Keratinocyte (primary cell): ENCODE measurements around the gene CENPP. TPM values are rescaled to one million over a fixed set of nuclear protein-coding genes. Genes with fewer than 3 reads are reported as not detected.

Experiments
- DNase-seq: peaks from one replicate; pipeline ENCODE4 v3.0.0-alpha.2; 2011; ENCODE audit warnings: low read depth, missing footprints, low spot score
- FAIRE-seq: peaks from 2 replicates; lab custom pipeline; 2011; peaks lifted over from hg19 to GRCh38; lab: Jason Lieb, UNC
- H2AFZ ChIP-seq: 2 replicates; pipeline ENCODE4 v1.6.0; 2012; ENCODE audit warnings: low read length, control low read depth, inconsistent platforms; ENCODE audit not compliant: control insufficient read depth
- H3K27ac ChIP-seq: 2 replicates; pipeline ENCODE4 v1.5.1; 2011; ENCODE audit warnings: low read length; ENCODE audit not compliant: control insufficient read depth, insufficient read depth
- H3K27me3 ChIP-seq: 3 replicates; pipeline ENCODE4 v1.6.0; 2011; ENCODE audit warnings: low read length; ENCODE audit not compliant: control insufficient read depth, insufficient read depth; ENCODE audit errors: extremely low read depth
- H3K36me3 ChIP-seq, 2 experiments: 2 replicates in 1 of 2; 3 replicates in 1 of 2; pipeline ENCODE4 v1.5.1; 2011; ENCODE audit warnings: low read length in 2 of 2, mild to moderate bottlenecking in 1 of 2; ENCODE audit not compliant: control insufficient read depth in 2 of 2, insufficient read depth in 2 of 2; ENCODE audit errors: extremely low read depth in 1 of 2
- H3K4me1 ChIP-seq: 3 replicates; pipeline ENCODE4 v1.5.1; 2011; ENCODE audit warnings: low read length; ENCODE audit not compliant: control insufficient read depth, insufficient read depth; ENCODE audit errors: extremely low read depth
- H3K4me2 ChIP-seq: 3 replicates; pipeline ENCODE4 v1.6.0; 2011; ENCODE audit warnings: low read depth, low read length; ENCODE audit not compliant: control insufficient read depth, insufficient read depth; ENCODE audit errors: extremely low read depth
- H3K4me3 ChIP-seq, 3 experiments: fragments of 200-600 bp in 1 of 3; sonication (generic) in 1 of 3; 2 replicates in 2 of 3; 3 replicates in 1 of 3; pipeline ENCODE4 v1.5.1; 2011 to 2016; ENCODE audit warnings: low read length in 3 of 3, mild to moderate bottlenecking in 3 of 3, control low read depth in 2 of 3, inconsistent platforms in 1 of 3, low read depth in 1 of 3, mixed read lengths in 1 of 3, mixed run types in 1 of 3, moderate library complexity in 1 of 3; ENCODE audit not compliant: control insufficient read depth in 2 of 3, insufficient read depth in 2 of 3; ENCODE audit errors: extremely low read depth in 1 of 3
- H3K79me2 ChIP-seq: 2 replicates; pipeline ENCODE4 v1.6.0; 2012; ENCODE audit warnings: low read length; ENCODE audit not compliant: control insufficient read depth, insufficient read depth
- H3K9ac ChIP-seq: 3 replicates; pipeline ENCODE4 v1.6.0; 2011; ENCODE audit warnings: low read length; ENCODE audit not compliant: control insufficient read depth, insufficient read depth; ENCODE audit errors: extremely low read depth
- H3K9me1 ChIP-seq: 3 replicates; pipeline ENCODE4 v1.6.0; 2011; ENCODE audit warnings: low read length; ENCODE audit not compliant: control insufficient read depth, insufficient read depth; ENCODE audit errors: extremely low read depth
- H3K9me3 ChIP-seq: 2 replicates; pipeline ENCODE4 v1.5.1; 2012; ENCODE audit warnings: low read depth, low read length; ENCODE audit not compliant: control insufficient read depth
- H4K20me1 ChIP-seq: 3 replicates; pipeline ENCODE4 v1.6.0; 2011; ENCODE audit warnings: low read length; ENCODE audit not compliant: control insufficient read depth, insufficient read depth; ENCODE audit errors: extremely low read depth
- EZH2 ChIP-seq: IDR thresholded peaks from one replicate; pipeline ENCODE4 v1.6.1; 2012; ENCODE audit warnings: inconsistent platforms, mild to moderate bottlenecking, low read length, moderate library complexity
- dilution Hi-C: fragments of 300-500 bp; cut with MboI; formaldehyde crosslinking; loops from one replicate; pipeline ENCODE4 v1.7.0; 2020; ENCODE audit warnings: low sequenced_read_pairs; ENCODE audit not compliant: extremely low pct_ligation_motif_present
- polyA plus RNA-seq, 5 experiments: library from polyadenylated mRNA; depleted of rRNA in 3 of 5; stranded (reverse) in 3 of 5; stranded (forward) in 1 of 5; unstranded in 1 of 5; fragments of >200 nt; gene quantifications; 1 replicate in 1 of 5; 2 replicates in 3 of 5; 3 replicates in 1 of 5; pipeline versions ENCODE4 v1.2.1 to v1.2.3, GENCODE V29; 2011 to 2012; ENCODE audit warnings: missing spikeins in 2 of 5, low read depth in 1 of 5, low replicate concordance in 1 of 5
- TF ChIP-seq, protein P1 (sequence below), 3 experiments: IDR thresholded peaks in 1 of 3; conservative IDR thresholded peaks in 1 of 3; optimal IDR thresholded peaks in 1 of 3; 2 replicates in 2 of 3; 3 replicates in 1 of 3; pipeline versions ENCODE3 to v1.5.1; 2011; ENCODE audit warnings: low read length in 3 of 3, mild to moderate bottlenecking in 3 of 3, moderate library complexity in 2 of 3, control low read depth in 1 of 3, inconsistent platforms in 1 of 3; ENCODE audit not compliant: insufficient read depth in 2 of 3; ENCODE audit errors: extremely low read depth in 1 of 3

CENPP gene
- polyA plus RNA-seq, 1 donor (not counting 4 experiments of a cell fraction or from before 2014, with no cell fraction given) = 6.7 TPM

DNA sequence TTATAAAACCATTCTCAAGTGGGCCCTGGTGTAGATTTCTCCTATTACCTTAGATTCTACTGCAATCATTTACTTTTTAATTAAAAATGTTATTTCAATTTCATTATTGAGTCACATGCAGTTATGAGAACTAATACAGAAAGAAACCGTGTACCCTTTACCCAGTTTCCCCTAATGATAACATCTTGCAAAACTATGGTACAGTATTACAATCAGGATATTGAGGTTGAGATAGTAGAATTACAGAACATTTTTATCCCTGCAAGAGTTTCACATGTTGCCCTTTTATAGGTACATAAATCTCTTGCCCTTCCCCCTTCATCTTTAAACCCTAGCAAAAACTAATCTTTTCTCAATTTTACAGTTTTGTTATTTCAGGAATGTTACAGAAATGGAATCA is 109.5 kb downstream of the CENPP start:
- Histone ChIP-seq H3K27ac (no peak overlapping the region), H3K9me1 (no peaks in the 10 kb centered on the region), H4K20me1 (no peaks in the 10 kb centered on the region), H3K4me2 (no peak overlapping the region), H3K79me2 (no peaks in the 10 kb centered on the region), H3K9me3 (no peaks in the 10 kb centered on the region), H3K27me3 (no peaks in the 10 kb centered on the region), H2AFZ (no peak overlapping the region), H3K4me1 (no peaks in the 10 kb centered on the region), H3K4me3 (no peak overlapping the region), H3K9ac (no peak overlapping the region), H3K36me3 (no peaks in the 10 kb centered on the region)
- TF ChIP-seq, protein P1, sequence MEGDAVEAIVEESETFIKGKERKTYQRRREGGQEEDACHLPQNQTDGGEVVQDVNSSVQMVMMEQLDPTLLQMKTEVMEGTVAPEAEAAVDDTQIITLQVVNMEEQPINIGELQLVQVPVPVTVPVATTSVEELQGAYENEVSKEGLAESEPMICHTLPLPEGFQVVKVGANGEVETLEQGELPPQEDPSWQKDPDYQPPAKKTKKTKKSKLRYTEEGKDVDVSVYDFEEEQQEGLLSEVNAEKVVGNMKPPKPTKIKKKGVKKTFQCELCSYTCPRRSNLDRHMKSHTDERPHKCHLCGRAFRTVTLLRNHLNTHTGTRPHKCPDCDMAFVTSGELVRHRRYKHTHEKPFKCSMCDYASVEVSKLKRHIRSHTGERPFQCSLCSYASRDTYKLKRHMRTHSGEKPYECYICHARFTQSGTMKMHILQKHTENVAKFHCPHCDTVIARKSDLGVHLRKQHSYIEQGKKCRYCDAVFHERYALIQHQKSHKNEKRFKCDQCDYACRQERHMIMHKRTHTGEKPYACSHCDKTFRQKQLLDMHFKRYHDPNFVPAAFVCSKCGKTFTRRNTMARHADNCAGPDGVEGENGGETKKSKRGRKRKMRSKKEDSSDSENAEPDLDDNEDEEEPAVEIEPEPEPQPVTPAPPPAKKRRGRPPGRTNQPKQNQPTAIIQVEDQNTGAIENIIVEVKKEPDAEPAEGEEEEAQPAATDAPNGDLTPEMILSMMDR (optimal IDR thresholded peaks at IDR 0.05 in 1 of 3, IDR thresholded peaks at IDR 0.05 in 1 of 3, conservative IDR thresholded peaks at IDR 0.05 in 1 of 3; ENCODE audit: extremely low read depth in 1 of 3, insufficient read depth in 2 of 3, low read length in 3 of 3) = no peak
- FAIRE-seq = no peak
- no peak for DNase-seq
- dilution Hi-C loops = no loop called here

DNA sequence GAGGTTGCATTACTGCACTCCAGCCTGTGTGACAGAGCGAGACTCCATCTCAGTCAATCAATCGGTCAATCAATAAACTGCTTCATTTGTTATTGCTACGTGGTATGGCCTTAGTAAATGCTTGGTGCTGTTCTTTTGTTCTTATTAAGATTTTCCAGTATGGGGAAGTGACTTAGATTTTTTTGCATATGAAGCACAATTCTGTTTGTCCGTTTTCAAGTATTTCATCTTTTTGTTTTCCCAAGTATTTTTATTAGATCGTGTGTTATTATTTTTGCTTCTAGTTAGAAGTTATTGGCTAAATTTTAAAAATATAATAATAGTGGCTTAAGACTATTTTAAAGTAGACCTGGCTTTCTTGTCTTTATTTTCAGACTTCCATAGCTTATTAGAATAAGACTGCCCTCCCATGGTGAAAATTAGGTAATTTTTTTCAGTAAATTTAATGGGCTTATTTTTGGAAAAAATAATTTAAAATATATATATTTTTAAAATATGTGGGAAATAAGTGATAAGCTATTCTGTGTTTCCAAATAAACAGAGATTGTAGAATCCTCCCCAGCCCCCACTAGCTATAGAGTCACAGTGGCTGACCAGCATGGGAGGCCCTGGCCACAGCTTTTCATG is 113.3 kb downstream of the CENPP start:
- FAIRE-seq (no peak), DNase-seq (no peak)

More for the DNA sequence above, 113.3 kb downstream of the CENPP start:
- no peaks in the 10 kb centered on the region for H3K36me3 ChIP-seq
- no peak overlapping the region for H2AFZ ChIP-seq
- H3K79me2 ChIP-seq = no peaks in the 10 kb centered on the region
- no peak overlapping the region for H3K9ac ChIP-seq
- H3K4me3 ChIP-seq = no peak overlapping the region
- no peaks in the 10 kb centered on the region for H3K9me3 ChIP-seq
- H4K20me1 ChIP-seq = no peaks in the 10 kb centered on the region
- dilution Hi-C loops = no loop called here
- TF ChIP-seq, protein P1 (optimal IDR thresholded peaks at IDR 0.05 in 1 of 3, IDR thresholded peaks at IDR 0.05 in 1 of 3, conservative IDR thresholded peaks at IDR 0.05 in 1 of 3; ENCODE audit: extremely low read depth in 1 of 3, insufficient read depth in 2 of 3, low read length in 3 of 3) = no peak
- no peak for TF ChIP-seq EZH2
- no peaks in the 10 kb centered on the region for H3K4me1 ChIP-seq
- H3K27me3 ChIP-seq = no peaks in the 10 kb centered on the region
- no peaks in the 10 kb centered on the region for H3K9me1 ChIP-seq
- no peak overlapping the region for H3K27ac ChIP-seq
- no peak overlapping the region for H3K4me2 ChIP-seq
